Mesendoderm (in vitro differentiated cells): ENCODE results near the gene PYGB.

Source experiments
- DNase-seq: peaks from one replicate; pipeline ENCODE4 v3.0.0; 2013
- H2AK5ac ChIP-seq: 2 replicates; pipeline ENCODE4 v1.6.1; 2013; ENCODE audit warnings: low read length, inconsistent platforms
- H2BK120ac ChIP-seq: 2 replicates; pipeline ENCODE4 v1.6.1; 2013; ENCODE audit warnings: low read depth, mild to moderate bottlenecking, low read length, moderate library complexity, mixed read lengths
- H2BK15ac ChIP-seq: replicated peaks from 2 replicates; pipeline ENCODE4 v1.6.1; 2013; ENCODE audit warnings: low read depth, mild to moderate bottlenecking, moderate library complexity
- H2BK5ac ChIP-seq: 2 replicates; pipeline ENCODE4 v1.6.1; 2013; ENCODE audit warnings: low read length, inconsistent platforms
- H3K18ac ChIP-seq: 2 replicates; pipeline ENCODE4 v1.6.1; 2013; ENCODE audit warnings: mild to moderate bottlenecking, low read length, mixed read lengths
- H3K23ac ChIP-seq: one replicate; pipeline ENCODE4 v1.6.1; 2013; ENCODE audit warnings: low read length
- H3K27ac ChIP-seq: 2 replicates; pipeline ENCODE4 v1.5.1; 2013; ENCODE audit warnings: low read depth, mild to moderate bottlenecking, inconsistent platforms, low read length, moderate library complexity
- H3K27me3 ChIP-seq: 2 replicates; pipeline ENCODE4 v1.6.1; 2013; ENCODE audit warnings: low read length, control low read depth, mild to moderate bottlenecking, inconsistent platforms; ENCODE audit not compliant: insufficient read depth, poor library complexity
- H3K36me3 ChIP-seq: 2 replicates; pipeline ENCODE4 v1.6.1; 2013; ENCODE audit warnings: low read length, inconsistent platforms; ENCODE audit not compliant: control insufficient read depth, insufficient read depth
- H3K4ac ChIP-seq: one replicate; pipeline ENCODE4 v1.6.1; 2013; ENCODE audit warnings: low read depth, mild to moderate bottlenecking, low read length, moderate library complexity
- H3K4me1 ChIP-seq: 2 replicates; pipeline ENCODE4 v1.6.1; 2013; ENCODE audit warnings: low read depth, low read length, inconsistent platforms; ENCODE audit not compliant: control insufficient read depth
- H3K4me2 ChIP-seq: 2 replicates; pipeline ENCODE4 v1.6.1; 2013; ENCODE audit warnings: low read length
- H3K4me3 ChIP-seq: 2 replicates; pipeline ENCODE4 v1.5.1; 2013; ENCODE audit warnings: mild to moderate bottlenecking, low read length
- H3K56ac ChIP-seq: one replicate; pipeline ENCODE4 v1.6.1; 2013; ENCODE audit warnings: low read length
- H3K79me1 ChIP-seq: 2 replicates; pipeline ENCODE4 v1.6.1; 2013; ENCODE audit warnings: low read length, inconsistent platforms
- H3K79me2 ChIP-seq: 2 replicates; pipeline ENCODE4 v1.6.1; 2013; ENCODE audit warnings: mild to moderate bottlenecking, low read length; ENCODE audit not compliant: control insufficient read depth, insufficient read depth
- H3K9ac ChIP-seq: 2 replicates; pipeline ENCODE4 v1.6.1; 2013; ENCODE audit warnings: low read length, inconsistent platforms
- H4K5ac ChIP-seq: one replicate; pipeline ENCODE4 v1.6.1; 2013; ENCODE audit warnings: low read length
- H4K8ac ChIP-seq: one replicate; pipeline ENCODE4 v1.6.1; 2013; ENCODE audit warnings: low read depth, mild to moderate bottlenecking, control low read depth, low read length, moderate library complexity
- WGBS: extraction: QIAGEN DNeasy Blood & Tissue Kit; methylation state at CpG from one replicate; pipeline ENCODE4 v1.1.7; 2013; ENCODE audit warnings: low lambda C conversion rate, missing lambda C conversion rate; ENCODE audit not compliant: insufficient coverage; ENCODE audit errors: extremely low coverage; 5-methylcytosine and 5-hydroxymethylcytosine counted together

Gene PYGB

GRCh38 chr20:25207960-25208534 is 39.8 kb upstream of the PYGB start:
- Histone ChIP-seq H3K79me2 (no peaks in the 10 kb centered on the region), H3K4me3 (no peak overlapping the region), H3K27ac (no peak overlapping the region), H3K56ac (no peak overlapping the region), H3K4me1 (no peaks in the 10 kb centered on the region), H4K8ac (no peak overlapping the region), H3K4me2 (no peak overlapping the region), H3K23ac (no peak overlapping the region), H3K18ac (no peak overlapping the region), H3K4ac (no peak overlapping the region), H3K9ac (no peak overlapping the region), H3K27me3 (no peaks in the 10 kb centered on the region), H2BK15ac (no peak overlapping the region), H3K79me1 (peaks cover 4% of the 10 kb centered on the region), H3K36me3 (no peaks in the 10 kb centered on the region), H2AK5ac (no peak overlapping the region), H2BK5ac (no peak overlapping the region), H2BK120ac (no peak overlapping the region), H4K5ac (no peak overlapping the region)
- no peak for DNase-seq
- no CpG with 5 or more reads among the region's 9 CpGs for WGBS

GRCh38 chr20:25209400-25209799 is 38.5 kb upstream of the PYGB start:
- no peak overlapping the region for H2BK15ac ChIP-seq
- no peak overlapping the region for H3K9ac ChIP-seq
- H4K5ac ChIP-seq, result no peak overlapping the region
- H3K4me1 ChIP-seq, result no peaks in the 10 kb centered on the region
- H3K27ac ChIP-seq, result no peak overlapping the region
- no peaks in the 10 kb centered on the region for H3K36me3 ChIP-seq
- H3K4ac ChIP-seq, result no peak overlapping the region
- H3K23ac ChIP-seq, result no peak overlapping the region
- WGBS, result no CpG with 5 or more reads among the region's 1 CpG
- H3K79me2 ChIP-seq, result no peaks in the 10 kb centered on the region
- no peak overlapping the region for H2BK120ac ChIP-seq
- H3K18ac ChIP-seq, result no peak overlapping the region
- no peak overlapping the region for H3K56ac ChIP-seq
- H3K79me1 ChIP-seq, result no peaks in the 10 kb centered on the region
- H3K27me3 ChIP-seq, result no peaks in the 10 kb centered on the region
- H2BK5ac ChIP-seq, result no peak overlapping the region
- no peak overlapping the region for H4K8ac ChIP-seq
- no peak overlapping the region for H3K4me2 ChIP-seq
- H2AK5ac ChIP-seq, result no peak overlapping the region
- no peak overlapping the region for H3K4me3 ChIP-seq
- DNase-seq, result no peak

- DNase-seq, result no peak
- WGBS, result no CpG with 5 or more reads among the region's 12 CpGs
- no peak overlapping the region for H3K9ac ChIP-seq
- H3K4me3 ChIP-seq, result no peak overlapping the region
- no peak overlapping the region for H2AK5ac ChIP-seq
- H3K56ac ChIP-seq, result no peak overlapping the region
- H3K27ac ChIP-seq, result no peak overlapping the region
- no peak overlapping the region for H2BK15ac ChIP-seq
- H3K27me3 ChIP-seq, result no peaks in the 10 kb centered on the region
- no peak overlapping the region for H3K18ac ChIP-seq
- H3K79me2 ChIP-seq, result no peaks in the 10 kb centered on the region
- no peak overlapping the region for H3K4ac ChIP-seq
- no peak overlapping the region for H2BK5ac ChIP-seq
- H2BK120ac ChIP-seq, result no peak overlapping the region
- H3K36me3 ChIP-seq, result no peaks in the 10 kb centered on the region
- H4K8ac ChIP-seq, result no peak overlapping the region
- no peak overlapping the region for H3K23ac ChIP-seq
- no peak overlapping the region for H3K4me2 ChIP-seq
- no peaks in the 10 kb centered on the region for H3K79me1 ChIP-seq
- H4K5ac ChIP-seq, result no peak overlapping the region
- no peaks in the 10 kb centered on the region for H3K4me1 ChIP-seq
Observed at GRCh38 chr20:25209911-25210310, 38.0 kb upstream of the PYGB start.

- H3K4me3 ChIP-seq, result no peak overlapping the region
- no peak overlapping the region for H3K23ac ChIP-seq
- no CpG with 5 or more reads among the region's 7 CpGs for WGBS
- no peak overlapping the region for H3K4ac ChIP-seq
- H2BK15ac ChIP-seq, result no peak overlapping the region
- H4K5ac ChIP-seq, result no peak overlapping the region
- H2BK120ac ChIP-seq, result no peak overlapping the region
- no peaks in the 10 kb centered on the region for H3K27me3 ChIP-seq
- DNase-seq, result no peak
- no peaks in the 10 kb centered on the region for H3K4me1 ChIP-seq
- no peak overlapping the region for H4K8ac ChIP-seq
- no peaks in the 10 kb centered on the region for H3K79me2 ChIP-seq
- H2AK5ac ChIP-seq, result no peak overlapping the region
- H3K27ac ChIP-seq, result no peak overlapping the region
- no peak overlapping the region for H2BK5ac ChIP-seq
- H3K79me1 ChIP-seq, result no peaks in the 10 kb centered on the region
- H3K9ac ChIP-seq, result no peak overlapping the region
- H3K56ac ChIP-seq, result no peak overlapping the region
- H3K4me2 ChIP-seq, result no peak overlapping the region
- no peak overlapping the region for H3K18ac ChIP-seq
- no peaks in the 10 kb centered on the region for H3K36me3 ChIP-seq
Observed at GRCh38 chr20:25211273-25211672, 36.6 kb upstream of the PYGB start.

GRCh38 chr20:25212242-25212641 is 35.6 kb upstream of the PYGB start:
- H4K5ac ChIP-seq, result no peak overlapping the region
- no peaks in the 10 kb centered on the region for H3K36me3 ChIP-seq
- H2BK5ac ChIP-seq, result no peak overlapping the region
- H2BK120ac ChIP-seq, result no peak overlapping the region
- H3K18ac ChIP-seq, result no peak overlapping the region
- no peaks in the 10 kb centered on the region for H3K79me2 ChIP-seq
- no peak overlapping the region for H3K27ac ChIP-seq
- no peak overlapping the region for H3K9ac ChIP-seq
- no peaks in the 10 kb centered on the region for H3K27me3 ChIP-seq
- H3K23ac ChIP-seq, result no peak overlapping the region
- no peak overlapping the region for H3K4me3 ChIP-seq
- H3K79me1 ChIP-seq, result no peaks in the 10 kb centered on the region
- no peak overlapping the region for H4K8ac ChIP-seq
- no CpG with 5 or more reads among the region's 5 CpGs for WGBS
- H3K4me1 ChIP-seq, result no peaks in the 10 kb centered on the region
- H2AK5ac ChIP-seq, result no peak overlapping the region
- no peak overlapping the region for H2BK15ac ChIP-seq
- no peak overlapping the region for H3K4me2 ChIP-seq
- H3K4ac ChIP-seq, result no peak overlapping the region
- H3K56ac ChIP-seq, result no peak overlapping the region
- DNase-seq, result no peak
